IMR-90 (cell line): ENCODE data around the gene TTLL7.

ENCODE experiments used
- CTCF ChIP-seq: conservative IDR thresholded peaks from 2 replicates; pipeline ENCODE4 v1.5.1; 2012; ENCODE audit warnings: mild to moderate bottlenecking, low read depth, low read length, improper control_type of control experiment
- POLR2A ChIP-seq: IDR thresholded peaks from 2 replicates; pipeline ENCODE4 v1.6.1; 2012; ENCODE audit warnings: mild to moderate bottlenecking, low read depth, low read length

DNA sequence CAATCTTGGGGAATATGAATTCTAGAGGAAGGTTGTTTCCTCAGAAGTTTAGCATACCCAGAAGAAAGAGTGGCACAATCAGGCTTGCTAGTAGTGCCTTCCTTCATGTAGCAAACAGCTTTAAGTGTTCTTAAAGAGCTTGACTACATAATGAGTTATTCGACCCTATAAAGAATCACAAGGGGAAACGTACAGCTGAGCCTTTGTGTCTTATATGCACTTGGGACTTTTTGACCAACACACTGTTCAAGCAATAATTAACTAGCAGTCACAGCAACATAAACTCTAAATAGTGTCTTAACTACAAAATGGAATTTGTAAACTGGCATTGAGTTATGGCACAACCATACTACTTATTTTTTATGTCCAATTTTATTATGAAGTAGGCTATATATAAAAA lies 86.1 kb downstream of the TTLL7 start:
- TF ChIP-seq POLR2A (no peak), CTCF (no peak)
